Adrenal gland (tissue), 5 donors: ENCODE results near the gene HIBADH.

ENCODE experiments used
- POLR2A ChIP-seq, 2 donors: fragments of 450-650 bp; IDR thresholded peaks; one replicate each; pipeline ENCODE4 v1.6.1; 2017; ENCODE audit warnings: antibody characterized with exemption in 2 of 2, mild to moderate bottlenecking in 2 of 2, moderate library complexity in 1 of 2
- TF ChIP-seq, protein P1 (sequence below), 6 experiments: fragments of 450-650 bp in 4 of 6; fragments of 200-600 bp in 2 of 6; sonication (generic) in 1 of 6; IDR thresholded peaks; 1 replicate in 5 of 6; 2 replicates in 1 of 6; pipeline versions ENCODE4 v1.5.1 to v1.8.0; 2016 to 2021; ENCODE audit warnings: antibody characterized with exemption in 6 of 6, mild to moderate bottlenecking in 2 of 6, moderate library complexity in 1 of 6
- donor health status: DM: no; HTN: no; CAD: no.

DNA sequence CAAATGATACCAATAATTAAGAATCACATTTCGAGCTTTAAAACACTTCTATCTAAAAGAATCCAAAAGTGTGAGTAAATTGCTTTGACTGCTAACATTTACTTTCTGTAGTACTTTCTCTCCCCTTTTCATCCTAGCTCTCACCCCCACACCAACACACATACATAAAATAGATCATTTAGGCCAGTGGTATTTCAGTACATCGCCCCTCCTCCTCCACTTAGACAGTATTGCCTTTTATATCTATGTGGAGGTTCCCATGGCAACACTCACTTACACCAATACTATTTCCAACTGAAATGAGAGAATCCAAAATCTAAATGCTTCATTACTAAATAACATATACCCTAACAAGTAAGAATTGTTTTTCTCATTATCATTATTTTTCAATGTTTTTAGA is 58.9 kb downstream of the HIBADH start:
- TF ChIP-seq, protein P1, sequence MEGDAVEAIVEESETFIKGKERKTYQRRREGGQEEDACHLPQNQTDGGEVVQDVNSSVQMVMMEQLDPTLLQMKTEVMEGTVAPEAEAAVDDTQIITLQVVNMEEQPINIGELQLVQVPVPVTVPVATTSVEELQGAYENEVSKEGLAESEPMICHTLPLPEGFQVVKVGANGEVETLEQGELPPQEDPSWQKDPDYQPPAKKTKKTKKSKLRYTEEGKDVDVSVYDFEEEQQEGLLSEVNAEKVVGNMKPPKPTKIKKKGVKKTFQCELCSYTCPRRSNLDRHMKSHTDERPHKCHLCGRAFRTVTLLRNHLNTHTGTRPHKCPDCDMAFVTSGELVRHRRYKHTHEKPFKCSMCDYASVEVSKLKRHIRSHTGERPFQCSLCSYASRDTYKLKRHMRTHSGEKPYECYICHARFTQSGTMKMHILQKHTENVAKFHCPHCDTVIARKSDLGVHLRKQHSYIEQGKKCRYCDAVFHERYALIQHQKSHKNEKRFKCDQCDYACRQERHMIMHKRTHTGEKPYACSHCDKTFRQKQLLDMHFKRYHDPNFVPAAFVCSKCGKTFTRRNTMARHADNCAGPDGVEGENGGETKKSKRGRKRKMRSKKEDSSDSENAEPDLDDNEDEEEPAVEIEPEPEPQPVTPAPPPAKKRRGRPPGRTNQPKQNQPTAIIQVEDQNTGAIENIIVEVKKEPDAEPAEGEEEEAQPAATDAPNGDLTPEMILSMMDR (IDR thresholded peaks at IDR 0.05), result no peak
- no peak for TF ChIP-seq POLR2A (IDR thresholded peaks at IDR 0.05)
